Osteocyte (in vitro differentiated cells): ENCODE results near the gene ZNF420. TPM values are rescaled to one million over a fixed set of nuclear protein-coding genes. Genes with fewer than 3 reads are reported as not detected.
"Not testable (repeated sequence)": the region's sequence is repeated elsewhere in the genome, so short reads cannot be mapped to it uniquely, and the experiment has no call there.

Experiments used
- DNase-seq: peaks from one replicate; pipeline ENCODE4 v3.0.0; 2021; ENCODE audit warnings: mixed read lengths; ENCODE audit not compliant: unreplicated experiment; ENCODE audit errors: extremely low spot score
- H3K27ac Mint-ChIP-seq: one replicate; pipeline ENCODE4 v1.8.0; 2021; ENCODE audit warnings: mild to moderate bottlenecking, mixed read lengths; ENCODE audit not compliant: unreplicated experiment
- H3K27me3 Mint-ChIP-seq: one replicate; pipeline ENCODE4 v1.8.0; 2021; ENCODE audit warnings: mixed read lengths; ENCODE audit not compliant: unreplicated experiment
- H3K36me3 Mint-ChIP-seq: one replicate; pipeline ENCODE4 v1.8.0; 2021; ENCODE audit warnings: mixed read lengths; ENCODE audit not compliant: unreplicated experiment
- H3K4me1 Mint-ChIP-seq: one replicate; pipeline ENCODE4 v1.8.0; 2021; ENCODE audit warnings: mixed read lengths; ENCODE audit not compliant: unreplicated experiment
- H3K4me3 Mint-ChIP-seq: one replicate; pipeline ENCODE4 v1.8.0; 2021; ENCODE audit warnings: mild to moderate bottlenecking, moderate library complexity, mixed read lengths; ENCODE audit not compliant: unreplicated experiment
- H3K9me3 Mint-ChIP-seq: one replicate; pipeline ENCODE4 v1.8.0; 2021; ENCODE audit warnings: mixed read lengths; ENCODE audit not compliant: unreplicated experiment
- CTCF ChIP-seq: fragments of 200-600 bp; sonication (generic); IDR thresholded peaks from 2 replicates; pipeline ENCODE4 v1.5.0; 2021; ENCODE audit warnings: antibody characterized with exemption, mild to moderate bottlenecking, moderate library complexity
- total RNA-seq: library from RNA; stranded (reverse); gene quantifications from 2 replicates; pipeline ENCODE4 v1.2.1, GENCODE V29; 2021

ZNF420 gene
- total RNA-seq, 1 donor from 2014 or later = 12.0 TPM

GRCh38 chr19:37074111-37074510 lies 4.1 kb upstream of the ZNF420 start:
- peaks cover 31% of the 10 kb centered on the region for H3K9me3 Mint-ChIP-seq
- peaks cover 7% of the 10 kb centered on the region for H3K36me3 Mint-ChIP-seq
- TF ChIP-seq CTCF = no peak
- peaks cover 17% of the 10 kb centered on the region for H3K4me1 Mint-ChIP-seq
- no peaks in the 10 kb centered on the region for H3K27me3 Mint-ChIP-seq
- no peak overlapping the region for H3K4me3 Mint-ChIP-seq
- DNase-seq = no peak
- H3K27ac Mint-ChIP-seq = no peak overlapping the region

- no peak overlapping the region for H3K4me3 Mint-ChIP-seq
These were observed 3.3 kb upstream of the ZNF420 start for GRCh38 chr19:37074819-37075362.

GRCh38 chr19:37076524-37076923 lies 1.7 kb upstream of the ZNF420 start:
- H3K4me3 Mint-ChIP-seq = peak overlapping the region; percentile 10
- DNase-seq, H3K27me3 Mint-ChIP-seq, H3K27ac Mint-ChIP-seq: not testable (repeated sequence)
- peaks cover 23% of the 10 kb centered on the region for H3K4me1 Mint-ChIP-seq
- H3K36me3 Mint-ChIP-seq = peaks cover 15% of the 10 kb centered on the region
- peaks cover 19% of the 10 kb centered on the region for H3K9me3 Mint-ChIP-seq

More at GRCh38 chr19:37074819-37075362, 3.3 kb upstream of the ZNF420 start:
- Mint-ChIP-seq H3K27ac (no peak overlapping the region), H3K4me1 (peaks cover 23% of the 10 kb centered on the region), H3K27me3 (no peaks in the 10 kb centered on the region), H3K9me3 (peaks cover 26% of the 10 kb centered on the region), H3K36me3 (peaks cover 6% of the 10 kb centered on the region)
- TF ChIP-seq CTCF = no peak
- no peak for DNase-seq

- H3K4me1 Mint-ChIP-seq = peaks cover 23% of the 10 kb centered on the region
- no peaks in the 10 kb centered on the region for H3K27me3 Mint-ChIP-seq
- TF ChIP-seq CTCF = no peak
- H3K4me3 Mint-ChIP-seq = peak overlapping the region; percentile 99
- peak overlapping the region; percentile 86 for H3K27ac Mint-ChIP-seq
- no peak for DNase-seq
- peaks cover 21% of the 10 kb centered on the region for H3K9me3 Mint-ChIP-seq
- H3K36me3 Mint-ChIP-seq = peaks cover 24% of the 10 kb centered on the region
These were observed 716 bp upstream of the ZNF420 start for GRCh38 chr19:37077501-37077933.

- peak overlapping the region; percentile 86 for H3K27ac Mint-ChIP-seq
- no peaks in the 10 kb centered on the region for H3K27me3 Mint-ChIP-seq
- peaks cover 23% of the 10 kb centered on the region for H3K4me1 Mint-ChIP-seq
- H3K9me3 Mint-ChIP-seq = peaks cover 29% of the 10 kb centered on the region
- peaks cover 32% of the 10 kb centered on the region for H3K36me3 Mint-ChIP-seq
- TF ChIP-seq CTCF = no peak
- DNase-seq = no peak
- H3K4me3 Mint-ChIP-seq = peak overlapping the region; percentile 99
These were observed 442 bp downstream of the ZNF420 start for GRCh38 chr19:37078717-37079032.

GRCh38 chr19:37079238-37079637 lies 1.0 kb downstream of the ZNF420 start:
- H3K9me3 Mint-ChIP-seq = peaks cover 32% of the 10 kb centered on the region

More at GRCh38 chr19:37079238-37079637, 1.0 kb downstream of the ZNF420 start:
- Mint-ChIP-seq H3K4me3 (peak overlapping the region; percentile 99), H3K27ac (peak overlapping the region; percentile 86), H3K27me3 (no peaks in the 10 kb centered on the region), H3K4me1 (peaks cover 23% of the 10 kb centered on the region), H3K36me3 (peaks cover 34% of the 10 kb centered on the region)
- DNase-seq = no peak
- TF ChIP-seq CTCF = no peak
